GM12865 (cell line): Measurements from ENCODE around the gene CYS1.
"Not testable (repeated sequence)": the region's sequence is repeated elsewhere in the genome, so short reads cannot be mapped to it uniquely, and the experiment has no call there.

Experiments used
- DNase-seq: peaks from one replicate; pipeline ENCODE4 v3.0.0; 2010; ENCODE audit warnings: low read depth
- H3K4me3 ChIP-seq: 2 replicates; pipeline ENCODE4 v1.5.1; 2011; ENCODE audit warnings: mild to moderate bottlenecking, low read depth, low read length, control low read depth
- CTCF ChIP-seq: IDR thresholded peaks from 2 replicates; pipeline ENCODE4 v1.5.1; 2011; ENCODE audit warnings: low read length, control low read depth, low read depth, inconsistent platforms; ENCODE audit not compliant: insufficient read depth; ENCODE audit errors: missing control alignments

The CYS1 gene

GRCh38 chr2:10109311-10109710, 29.1 kb upstream of the CYS1 start:
- TF ChIP-seq CTCF = no peak
- no peak overlapping the region for H3K4me3 ChIP-seq
- no peak for DNase-seq

GRCh38 chr2:10104906-10105305, 24.7 kb upstream of the CYS1 start:
- not testable (repeated sequence) for DNase-seq, H3K4me3 ChIP-seq

GRCh38 chr2:10103179-10103578, 23.0 kb upstream of the CYS1 start:
- TF ChIP-seq CTCF = no peak
- no peak for DNase-seq
- no peak overlapping the region for H3K4me3 ChIP-seq

- TF ChIP-seq CTCF = no peak
- DNase-seq = no peak
Measured at GRCh38 chr2:10101491-10101890, 21.3 kb upstream of the CYS1 start.

GRCh38 chr2:10097352-10098148, 17.3 kb upstream of the CYS1 start:
- no peak overlapping the region for H3K4me3 ChIP-seq
- peak; percentile 93 for TF ChIP-seq CTCF
- DNase-seq = peak; percentile 50

More at GRCh38 chr2:10101491-10101890, 21.3 kb upstream of the CYS1 start:
- no peak overlapping the region for H3K4me3 ChIP-seq

GRCh38 chr2:10096641-10097040, 16.4 kb upstream of the CYS1 start:
- DNase-seq = no peak

GRCh38 chr2:10095175-10095574, 15.0 kb upstream of the CYS1 start:
- no peak overlapping the region for H3K4me3 ChIP-seq
- TF ChIP-seq CTCF = no peak
- no peak for DNase-seq

More at GRCh38 chr2:10096641-10097040, 16.4 kb upstream of the CYS1 start:
- no peak overlapping the region for H3K4me3 ChIP-seq
- no peak for TF ChIP-seq CTCF
